Muscle layer of duodenum (tissue), 2 donors: ENCODE measurements around the gene CCDC93.

Experiments
- H3K27ac ChIP-seq: one replicate; pipeline ENCODE4 v1.7.0; 2013; ENCODE audit warnings: mild to moderate bottlenecking, low read length
- H3K27me3 ChIP-seq: one replicate; pipeline ENCODE4 v1.7.0; 2013; ENCODE audit warnings: low read depth, mild to moderate bottlenecking, control low read depth, low read length
- H3K36me3 ChIP-seq, 2 donors: one replicate each; pipeline ENCODE4 v1.7.0; 2013; ENCODE audit warnings: low read length in 2 of 2, control low read depth in 1 of 2, mild to moderate bottlenecking in 1 of 2; ENCODE audit not compliant: insufficient read depth in 2 of 2, control insufficient read depth in 1 of 2
- H3K4me1 ChIP-seq, 2 donors: one replicate each; pipeline ENCODE4 v1.7.0; 2013; ENCODE audit warnings: low read length in 2 of 2, mild to moderate bottlenecking in 2 of 2, control low read depth in 1 of 2, moderate library complexity in 1 of 2; ENCODE audit not compliant: insufficient read depth in 2 of 2, control insufficient read depth in 1 of 2
- H3K4me3 ChIP-seq, 2 donors: one replicate each; pipeline ENCODE4 v1.7.0; 2013; ENCODE audit warnings: low read length in 2 of 2, low read depth in 1 of 2, mild to moderate bottlenecking in 1 of 2
- H3K9me3 ChIP-seq, 2 donors: one replicate each; pipeline ENCODE4 v1.7.0; 2013; ENCODE audit warnings: low read length in 2 of 2, control low read depth in 1 of 2, mild to moderate bottlenecking in 1 of 2; ENCODE audit not compliant: control insufficient read depth in 1 of 2
- donor health status: healthy.

The CCDC93 gene

DNA sequence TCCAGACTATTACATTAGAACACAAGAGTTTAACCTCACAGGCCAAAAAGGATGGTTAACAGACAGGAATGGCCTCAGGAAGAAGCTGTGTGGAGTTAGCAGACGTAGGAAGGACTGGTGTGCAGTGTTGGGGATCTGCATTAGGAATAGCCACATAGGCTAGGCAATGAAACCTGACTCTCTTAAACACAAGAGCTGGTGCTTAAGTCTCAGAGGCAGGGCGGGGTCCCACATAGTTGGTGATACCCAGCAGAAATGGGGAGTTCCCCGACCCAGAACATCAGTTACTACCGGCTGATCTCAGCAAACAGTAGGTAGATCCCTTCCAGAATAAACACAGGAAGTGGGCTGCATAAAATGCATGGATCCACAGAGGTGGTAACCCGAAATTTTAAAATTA is 64.1 kb downstream of the CCDC93 start:
- Histone ChIP-seq H3K27me3 (no peaks in the 10 kb centered on the region), H3K36me3 (peaks cover 78 to 87% of the 10 kb centered on the region in 2 donors), H3K4me3 (no peak overlapping the region), H3K27ac (no peak overlapping the region), H3K9me3 (no peaks in the 10 kb centered on the region), H3K4me1 (no peaks in the 10 kb centered on the region)

DNA sequence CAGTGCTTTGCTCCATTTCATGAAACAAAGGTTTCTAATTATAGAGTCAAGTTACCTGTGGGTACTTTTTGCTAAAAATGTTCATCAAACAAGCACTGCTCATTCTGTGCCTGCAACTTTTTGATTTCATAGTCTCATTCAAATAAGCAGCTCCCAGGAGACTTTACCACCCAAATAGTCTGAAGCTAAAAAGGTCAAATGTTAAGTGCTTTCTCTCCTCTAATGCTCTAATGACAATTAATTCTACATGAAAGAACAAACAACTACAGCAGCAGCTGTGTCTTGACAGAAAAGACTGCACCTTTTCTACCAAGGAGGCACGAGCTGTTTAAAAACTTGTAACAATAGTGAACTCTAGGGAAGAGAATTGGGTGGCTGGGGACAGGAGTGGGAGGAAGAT is 65.3 kb downstream of the CCDC93 start:
- Histone ChIP-seq H3K27ac (no peak overlapping the region), H3K36me3 (peaks cover 81 to 88% of the 10 kb centered on the region in 2 donors), H3K27me3 (no peaks in the 10 kb centered on the region), H3K4me1 (no peaks in the 10 kb centered on the region), H3K4me3 (no peak overlapping the region), H3K9me3 (no peaks in the 10 kb centered on the region)

DNA sequence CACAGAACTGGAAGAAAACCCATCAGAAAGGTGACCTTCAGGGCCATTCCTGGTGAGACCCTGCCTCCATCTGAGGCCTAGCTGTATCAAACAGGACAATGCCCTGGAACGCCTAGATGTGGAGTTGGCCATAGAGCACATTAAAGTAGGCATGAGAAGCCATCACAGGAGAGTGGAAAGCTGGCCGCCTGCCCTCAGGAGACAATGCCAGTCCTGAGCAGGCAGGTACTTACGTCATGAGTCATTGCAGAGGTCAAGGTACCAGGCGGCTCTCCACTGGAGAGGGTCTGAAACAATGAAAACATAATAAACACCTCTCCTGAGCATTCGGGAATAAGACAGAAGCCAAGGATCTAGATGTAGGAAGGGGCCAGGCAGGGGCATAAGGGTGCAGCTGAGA is 68.6 kb downstream of the CCDC93 start:
- no peak overlapping the region for H3K27ac ChIP-seq
- no peaks in the 10 kb centered on the region for H3K4me1 ChIP-seq
- peaks cover 83 to 91% of the 10 kb centered on the region in 2 donors for H3K36me3 ChIP-seq
- no peaks in the 10 kb centered on the region for H3K27me3 ChIP-seq
- H3K9me3 ChIP-seq: no peaks in the 10 kb centered on the region
- no peak overlapping the region for H3K4me3 ChIP-seq

DNA sequence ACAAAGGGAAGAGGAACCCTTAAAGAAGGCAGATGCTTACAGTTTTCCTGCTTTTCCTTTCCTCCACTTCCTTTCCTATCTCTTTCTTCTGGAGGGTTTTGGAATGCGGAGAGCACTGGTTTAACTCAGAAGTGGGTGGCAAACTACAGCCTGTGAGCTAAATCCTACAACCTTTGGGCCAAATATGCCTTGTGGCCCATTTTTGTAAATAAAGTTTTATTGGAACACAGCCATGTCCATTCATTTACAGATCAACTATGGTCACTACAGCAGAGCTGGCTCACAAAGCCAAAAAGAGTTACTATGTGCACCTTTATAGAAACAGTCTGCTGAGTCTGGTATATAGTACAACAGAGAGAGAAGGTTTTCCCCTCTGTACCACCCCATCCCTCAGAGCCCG is 69.1 kb downstream of the CCDC93 start:
- H3K27ac ChIP-seq: no peak overlapping the region
- no peaks in the 10 kb centered on the region for H3K27me3 ChIP-seq
- H3K4me3 ChIP-seq: no peak overlapping the region
- H3K4me1 ChIP-seq: no peaks in the 10 kb centered on the region
- no peaks in the 10 kb centered on the region for H3K9me3 ChIP-seq
- peaks cover 87 to 91% of the 10 kb centered on the region in 2 donors for H3K36me3 ChIP-seq

DNA sequence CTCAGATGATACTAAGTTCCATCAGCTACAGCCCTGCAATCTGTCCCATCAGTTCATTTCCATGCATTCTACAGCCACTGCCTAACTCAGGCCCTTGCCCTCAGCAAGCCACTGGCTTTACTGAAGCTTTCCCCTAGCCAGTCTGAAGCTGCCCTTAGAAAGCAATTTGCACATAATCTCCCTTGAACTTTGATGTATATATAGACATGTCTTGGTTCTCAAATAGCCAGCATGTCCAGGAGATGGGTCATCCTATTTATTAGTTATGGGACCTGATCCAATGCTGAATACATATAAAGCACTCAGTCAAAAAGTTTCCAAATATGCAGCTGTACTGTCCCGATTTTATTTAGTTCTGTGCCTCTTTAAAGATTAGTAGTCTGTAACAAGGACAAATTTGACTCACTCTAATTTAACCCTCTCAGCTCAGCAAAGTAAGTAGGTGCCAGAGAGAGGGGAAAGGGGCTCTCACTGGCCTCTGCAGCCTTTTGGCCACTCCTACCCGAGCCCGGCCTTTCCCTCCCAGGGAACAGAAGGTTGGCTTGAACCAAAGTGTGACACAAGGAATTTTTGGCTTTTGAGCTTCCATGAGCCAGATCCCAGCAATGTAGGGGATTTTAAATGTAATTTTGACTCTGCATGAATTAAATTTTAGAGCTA is 70.7 kb downstream of the CCDC93 start:
- H3K4me1 ChIP-seq: no peaks in the 10 kb centered on the region
- H3K36me3 ChIP-seq: peaks cover 89 to 93% of the 10 kb centered on the region in 2 donors
- H3K4me3 ChIP-seq: no peak overlapping the region
- no peaks in the 10 kb centered on the region for H3K9me3 ChIP-seq
- H3K27ac ChIP-seq: no peak overlapping the region
- H3K27me3 ChIP-seq: no peaks in the 10 kb centered on the region

DNA sequence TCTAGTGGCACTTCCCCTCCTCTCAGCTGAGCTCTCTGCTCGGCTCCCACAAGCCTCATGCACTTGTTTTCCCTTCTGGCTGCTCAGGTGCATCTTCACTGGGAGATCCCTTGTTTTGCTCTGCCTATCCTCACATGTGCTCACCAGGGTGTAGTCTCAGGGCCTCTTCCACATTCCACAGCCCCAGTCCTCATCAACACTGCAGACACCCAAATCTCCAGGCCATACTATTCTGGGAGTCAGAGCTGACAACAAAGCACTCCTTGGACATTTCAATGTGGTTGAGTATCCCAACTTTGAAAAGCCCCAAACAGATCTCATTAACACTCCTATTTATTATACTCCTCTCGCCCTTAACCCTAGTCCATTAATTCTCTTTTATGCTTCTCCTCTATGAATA is 71.3 kb downstream of the CCDC93 start:
- Histone ChIP-seq H3K27ac (no peak overlapping the region), H3K4me3 (no peak overlapping the region), H3K36me3 (peaks cover 85 to 94% of the 10 kb centered on the region in 2 donors), H3K9me3 (no peaks in the 10 kb centered on the region), H3K4me1 (no peaks in the 10 kb centered on the region), H3K27me3 (no peaks in the 10 kb centered on the region)

DNA sequence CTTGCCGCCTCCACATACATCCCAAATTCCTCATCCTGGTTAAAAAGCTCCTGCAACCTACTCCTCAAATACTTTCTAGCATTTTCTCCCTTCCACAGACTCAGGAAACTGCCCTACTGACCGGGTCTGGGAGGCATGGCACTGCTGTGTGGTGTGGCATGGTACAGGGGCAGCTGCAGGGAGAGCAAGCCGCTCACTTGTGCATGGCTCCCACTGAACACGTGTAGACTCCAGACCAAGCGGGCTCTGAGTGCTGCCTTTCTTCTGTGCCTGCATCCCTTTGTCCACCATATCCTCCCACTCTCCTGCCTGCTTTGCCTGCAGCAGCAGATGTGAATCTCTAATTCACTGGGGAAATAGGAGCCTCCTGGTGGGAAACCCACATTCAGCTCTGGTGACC is 72.2 kb downstream of the CCDC93 start:
- peaks cover 83 to 96% of the 10 kb centered on the region in 2 donors for H3K36me3 ChIP-seq
- no peak overlapping the region for H3K4me3 ChIP-seq
- H3K4me1 ChIP-seq: no peaks in the 10 kb centered on the region
- H3K27me3 ChIP-seq: no peaks in the 10 kb centered on the region
- H3K9me3 ChIP-seq: no peaks in the 10 kb centered on the region
- H3K27ac ChIP-seq: no peak overlapping the region

DNA sequence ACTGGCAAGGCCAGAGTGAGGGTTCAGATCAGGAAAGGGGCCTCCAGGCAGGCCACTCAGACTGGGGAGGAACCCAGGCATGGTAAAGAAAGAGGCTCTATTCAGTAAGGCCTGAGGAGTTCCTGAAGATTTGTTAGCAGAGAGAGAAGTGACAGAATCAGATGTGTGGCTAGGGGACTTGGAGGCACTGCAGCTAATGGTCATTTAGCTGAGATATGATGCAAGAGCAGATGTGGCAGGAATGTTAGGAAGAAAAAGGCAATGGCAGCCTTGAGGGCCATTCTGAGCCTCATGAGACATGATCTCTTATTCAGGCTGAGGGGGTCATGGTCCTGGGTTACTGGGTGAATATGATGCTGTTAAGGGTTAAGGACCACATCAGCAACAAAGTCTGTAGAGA is 73.4 kb downstream of the CCDC93 start:
- no peak overlapping the region for H3K4me3 ChIP-seq
- H3K36me3 ChIP-seq: peaks cover 74 to 96% of the 10 kb centered on the region in 2 donors
- no peaks in the 10 kb centered on the region for H3K27me3 ChIP-seq
- no peak overlapping the region for H3K27ac ChIP-seq
- H3K4me1 ChIP-seq: no peaks in the 10 kb centered on the region
- H3K9me3 ChIP-seq: no peaks in the 10 kb centered on the region

DNA sequence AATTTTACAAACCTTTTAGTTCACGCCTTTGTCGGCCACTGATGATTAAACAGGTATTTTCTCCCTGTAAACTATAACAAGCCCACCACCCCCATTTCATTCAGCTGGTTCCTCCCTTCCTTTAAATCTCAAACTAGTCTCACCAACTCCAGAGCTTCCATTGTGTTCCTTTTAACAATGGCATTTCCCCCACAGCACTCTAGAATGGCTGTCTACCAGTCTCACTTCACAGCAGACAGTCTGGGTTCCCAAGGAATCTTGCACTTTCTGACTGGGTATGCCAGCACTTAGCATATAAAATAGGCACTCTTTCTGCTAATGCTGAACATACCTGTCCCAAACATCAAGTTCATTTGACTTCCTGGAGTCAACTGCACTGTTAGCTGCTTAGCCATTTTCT is 75.3 kb downstream of the CCDC93 start:
- Histone ChIP-seq H3K4me1 (no peaks in the 10 kb centered on the region), H3K4me3 (no peak overlapping the region), H3K36me3 (peaks cover 73 to 96% of the 10 kb centered on the region in 2 donors), H3K27me3 (no peaks in the 10 kb centered on the region), H3K27ac (no peak overlapping the region), H3K9me3 (no peaks in the 10 kb centered on the region)

DNA sequence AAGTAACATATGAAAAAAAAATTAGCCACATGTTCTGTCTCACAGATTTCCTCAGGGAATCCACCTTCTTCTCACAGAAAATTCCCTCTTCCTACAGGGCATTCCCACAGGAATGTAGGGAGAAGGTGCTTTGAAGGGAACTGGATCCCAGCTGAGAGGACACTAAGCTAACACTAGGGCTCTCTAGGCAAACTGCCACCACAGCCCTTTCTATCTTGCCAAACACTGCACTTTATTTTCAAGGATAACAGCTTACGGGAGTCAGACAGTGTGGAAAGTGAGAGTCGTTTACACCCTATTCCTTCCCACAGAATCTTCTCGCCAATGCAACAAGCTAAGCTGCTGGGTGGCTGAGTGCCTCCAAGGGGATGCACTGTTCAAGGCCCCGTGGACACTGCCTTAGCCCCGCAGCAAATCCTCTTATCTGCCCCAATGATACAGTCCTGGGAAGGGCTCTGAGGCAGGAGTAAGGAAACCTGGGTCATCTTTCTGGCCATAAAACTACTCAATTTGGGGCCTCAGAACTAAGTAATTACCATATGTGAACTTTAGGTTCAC is 76.9 kb downstream of the CCDC93 start:
- Histone ChIP-seq H3K4me3 (no peak overlapping the region), H3K36me3 (peaks cover 72 to 97% of the 10 kb centered on the region in 2 donors), H3K4me1 (no peaks in the 10 kb centered on the region), H3K27me3 (no peaks in the 10 kb centered on the region), H3K27ac (no peak overlapping the region), H3K9me3 (no peaks in the 10 kb centered on the region)

DNA sequence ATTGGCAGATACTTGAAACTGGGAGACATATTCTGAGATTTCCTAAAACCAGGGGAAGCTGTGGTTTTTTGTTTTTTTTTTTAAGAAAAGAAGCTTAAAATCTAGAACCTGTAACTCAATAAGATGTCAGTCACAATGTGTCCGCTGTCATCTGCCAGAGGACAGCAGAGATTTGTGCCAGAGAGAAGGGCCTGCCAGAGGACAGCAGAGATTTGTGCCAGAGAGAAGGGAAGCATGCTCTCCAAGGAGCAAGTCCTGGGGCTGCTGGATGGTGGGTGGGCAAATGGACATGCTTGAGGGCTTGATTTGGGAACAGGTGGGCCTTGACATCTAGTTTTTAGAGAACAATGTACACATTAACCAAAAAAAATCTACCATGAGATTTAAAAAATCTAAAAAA is 77.9 kb downstream of the CCDC93 start:
- H3K27ac ChIP-seq: no peak overlapping the region
- no peaks in the 10 kb centered on the region for H3K4me1 ChIP-seq
- peaks cover 75 to 97% of the 10 kb centered on the region in 2 donors for H3K36me3 ChIP-seq
- H3K9me3 ChIP-seq: no peaks in the 10 kb centered on the region
- H3K4me3 ChIP-seq: no peak overlapping the region
- H3K27me3 ChIP-seq: no peaks in the 10 kb centered on the region

DNA sequence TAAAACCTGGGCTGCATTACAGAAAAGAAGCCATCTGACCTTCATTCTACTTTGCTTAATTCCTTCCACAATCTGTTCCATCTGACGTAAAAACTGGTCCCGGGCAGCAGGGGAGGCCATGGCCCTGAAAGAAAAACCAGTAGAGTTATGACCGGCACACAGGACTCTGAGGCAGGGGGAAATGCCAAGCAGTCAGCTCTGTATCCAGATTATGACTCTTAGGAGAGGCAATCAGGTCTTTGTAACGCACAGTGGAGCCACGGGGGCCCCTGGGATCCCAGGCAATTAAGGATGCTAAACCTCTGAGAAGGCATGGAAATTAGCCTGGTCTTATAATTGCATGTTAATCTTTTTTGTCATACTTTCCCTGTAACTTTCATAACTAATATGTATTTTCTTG is 78.4 kb downstream of the CCDC93 start:
- H3K4me3 ChIP-seq: no peak overlapping the region
- no peaks in the 10 kb centered on the region for H3K9me3 ChIP-seq
- no peak overlapping the region for H3K27ac ChIP-seq
- H3K4me1 ChIP-seq: no peaks in the 10 kb centered on the region
- H3K36me3 ChIP-seq: peaks cover 75 to 97% of the 10 kb centered on the region in 2 donors
- no peaks in the 10 kb centered on the region for H3K27me3 ChIP-seq
